CD4-positive, alpha-beta T cell (primary cell): Measurements from ENCODE around the gene FBXO47. TPM values are rescaled to one million over a fixed set of nuclear protein-coding genes. Genes with fewer than 3 reads are reported as not detected.
A peak's percentile ranks its signal among the peaks of the same experiment; 100 is the strongest.

Experiments used
- ATAC-seq: fragments of 200-7000 bp; cut with Tn5 transposase; one replicate; pipeline ENCODE4 v1.10.0; 2022; ENCODE audit warnings: mild to moderate bottlenecking; ENCODE audit not compliant: poor library complexity
- CTCF ChIA-PET: fragments of 350-600 bp; sonication (Branson Sonifier 250); formaldehyde crosslinking; loops from one replicate; lab custom pipeline; 2021; ENCODE audit warnings: antibody characterized with exemption, inconsistent platforms; lab: Charles Lee
- POLR2A ChIA-PET: fragments of 350-600 bp; sonication (Branson Sonifier 250); formaldehyde crosslinking; loops from one replicate; lab custom pipeline; 2021; ENCODE audit warnings: antibody characterized with exemption, inconsistent platforms; lab: Charles Lee
- DNase-seq, 14 experiments: peaks; one replicate each; pipeline ENCODE4 v3.0.0-alpha.2; 2013 to 2020; ENCODE audit warnings: mixed read lengths in 2 of 14
- H3K27ac ChIP-seq, 2 donors: one replicate each; pipeline versions ENCODE4 v1.5.1 to v1.7.0; 2013; ENCODE audit warnings: low read length in 2 of 2, low read depth in 1 of 2, mild to moderate bottlenecking in 1 of 2
- H3K27me3 ChIP-seq, 2 experiments: 1 replicate in 1 of 2; 2 replicates in 1 of 2; pipeline versions ENCODE4 v1.6.1 to v1.7.0; 2013; ENCODE audit warnings: low read length in 2 of 2, control low read depth in 1 of 2, mild to moderate bottlenecking in 1 of 2, moderate library complexity in 1 of 2; ENCODE audit not compliant: insufficient read depth in 2 of 2, control insufficient read depth in 1 of 2
- H3K36me3 ChIP-seq: one replicate; pipeline ENCODE4 v1.6.1; 2013; ENCODE audit warnings: low read length, control low read depth; ENCODE audit not compliant: insufficient read depth
- H3K4me1 ChIP-seq: one replicate; pipeline ENCODE4 v1.6.1; 2013; ENCODE audit warnings: low read length, control low read depth; ENCODE audit not compliant: insufficient read depth
- H3K4me3 ChIP-seq: one replicate; pipeline ENCODE4 v1.5.1; 2013; ENCODE audit warnings: mild to moderate bottlenecking, low read length, moderate library complexity
- H3K9me3 ChIP-seq, 2 experiments: 1 replicate in 1 of 2; 2 replicates in 1 of 2; pipeline versions ENCODE4 v1.6.1 to v1.7.0; 2013; ENCODE audit warnings: low read length in 2 of 2, mild to moderate bottlenecking in 2 of 2, control low read depth in 1 of 2, moderate library complexity in 1 of 2; ENCODE audit not compliant: control insufficient read depth in 1 of 2, insufficient read depth in 1 of 2
- H3K27ac Mint-ChIP-seq: one replicate; pipeline ENCODE4 v1.8.0; 2020; ENCODE audit warnings: mixed read lengths
- H3K27me3 Mint-ChIP-seq: one replicate; pipeline ENCODE4 v1.8.0; 2021; ENCODE audit warnings: mixed read lengths
- H3K36me3 Mint-ChIP-seq: one replicate; pipeline ENCODE4 v1.8.0; 2021; ENCODE audit warnings: low read depth, mixed read lengths
- H3K4me1 Mint-ChIP-seq: one replicate; pipeline ENCODE4 v1.8.0; 2021; ENCODE audit warnings: low read depth, mixed read lengths
- H3K4me3 Mint-ChIP-seq: one replicate; pipeline ENCODE4 v1.8.0; 2020; ENCODE audit warnings: mild to moderate bottlenecking, mixed read lengths
- H3K9me3 Mint-ChIP-seq: one replicate; pipeline ENCODE4 v1.8.0; 2020; ENCODE audit warnings: mixed read lengths
- CTCF ChIP-seq: fragments of 200-600 bp; IDR thresholded peaks from one replicate; pipeline ENCODE4 v1.8.0; 2022; ENCODE audit warnings: antibody characterized with exemption, mild to moderate bottlenecking
- intact Hi-C, 2 experiments: fragments of 100-400 bp; cut with DNase I in 1 of 2; cut with micrococcal nuclease in 1 of 2; formaldehyde crosslinking; loops; one replicate each; pipeline versions ENCODE4 v1.15.1 to v1.9.0; 2023 to 2025; cut with DNase I, micrococcal nuclease
- total RNA-seq, 174 experiments: library from RNA in 2 of 174; stranded (reverse) in 2 of 174; gene quantifications; one replicate each; pipeline ENCODE4 v1.2.3 and lab custom pipeline; 2021 to 2026

FBXO47 gene
- total RNA-seq, 2 experiments from 2014 or later, result not detected

DNA sequence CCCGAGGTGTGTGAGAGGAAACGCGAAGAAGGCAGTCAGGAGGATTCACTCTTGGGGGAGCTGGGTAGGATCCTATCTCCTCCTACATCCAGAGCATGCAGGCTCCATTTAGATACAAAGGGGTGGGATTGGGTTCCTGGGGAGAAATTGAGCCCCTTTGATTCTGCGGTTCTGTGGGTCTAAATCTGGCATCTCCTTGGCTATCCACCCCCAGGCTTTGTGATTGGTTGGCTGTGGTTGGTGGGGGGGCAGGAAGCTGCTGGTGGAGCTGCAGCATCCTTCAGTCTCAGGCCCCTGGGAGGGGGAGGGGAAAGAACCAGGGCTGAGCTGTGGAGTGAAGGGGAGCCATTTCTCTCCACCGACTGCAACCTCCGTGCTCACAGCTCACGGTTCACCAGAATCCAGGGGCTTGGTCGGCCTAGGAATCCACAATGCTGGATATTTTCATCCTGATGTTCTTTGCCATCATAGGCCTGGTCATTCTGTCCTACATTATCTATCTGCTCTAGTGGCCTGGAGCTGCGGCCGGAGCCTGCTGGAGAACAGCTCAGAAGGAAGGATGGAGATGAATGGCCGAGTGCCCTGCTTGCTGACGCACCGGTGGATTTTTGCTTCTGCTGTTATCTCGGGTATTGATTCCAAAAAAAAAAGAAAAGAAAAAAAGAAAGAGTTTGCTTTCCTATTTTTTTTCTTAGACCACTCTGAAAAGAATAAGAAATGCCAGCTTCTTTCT, 41.8 kb downstream of the FBXO47 start, which contains the start of gene LASP1NB:
TSS of gene LASP1NB (plus strand) at position 352 of the 733 bp plus-strand sequence.
- CTCF ChIA-PET, result interaction anchor here (0.8 to 2.4 kb wide), 7 partner anchors 11 to 249 kb away, joined by 3 to 13 read pairs (median 5); no protein-coding TSS in a partner anchor
- Mint-ChIP-seq H3K27me3 (no peaks in the 10 kb centered on the region), H3K4me3 (peak within 1 kb of the TSS; percentile 31), H3K36me3 (peaks cover 10% of the 10 kb centered on the region), H3K9me3 (no peaks in the 10 kb centered on the region), H3K27ac (peak within 1 kb of the TSS; percentile 35), H3K4me1 (peaks cover 37% of the 10 kb centered on the region)
- peaks cover 2% of the 10 kb centered on the region for H3K36me3 ChIP-seq
- H3K27ac ChIP-seq, result no peak within 1 kb of the TSS
- no peaks in the 10 kb centered on the region for H3K27me3 ChIP-seq
- ATAC-seq, result peak; percentile 78
- intact Hi-C loops, result no loop called here
- H3K4me3 ChIP-seq, result no peak within 1 kb of the TSS
- no peak for TF ChIP-seq CTCF
- POLR2A ChIA-PET, result interaction anchor here (0.9 to 1.8 kb wide), 9 partner anchors 27 to 167 kb away, joined by 3 to 9 read pairs (median 4); partner anchors contain the start of genes FBXO47 and RPL23
- H3K4me1 ChIP-seq, result peaks cover 14% of the 10 kb centered on the region
- peak in 12 of 14 experiments; percentile 16 to 70 (median 50) for DNase-seq
- no peaks in the 10 kb centered on the region for H3K9me3 ChIP-seq

DNA sequence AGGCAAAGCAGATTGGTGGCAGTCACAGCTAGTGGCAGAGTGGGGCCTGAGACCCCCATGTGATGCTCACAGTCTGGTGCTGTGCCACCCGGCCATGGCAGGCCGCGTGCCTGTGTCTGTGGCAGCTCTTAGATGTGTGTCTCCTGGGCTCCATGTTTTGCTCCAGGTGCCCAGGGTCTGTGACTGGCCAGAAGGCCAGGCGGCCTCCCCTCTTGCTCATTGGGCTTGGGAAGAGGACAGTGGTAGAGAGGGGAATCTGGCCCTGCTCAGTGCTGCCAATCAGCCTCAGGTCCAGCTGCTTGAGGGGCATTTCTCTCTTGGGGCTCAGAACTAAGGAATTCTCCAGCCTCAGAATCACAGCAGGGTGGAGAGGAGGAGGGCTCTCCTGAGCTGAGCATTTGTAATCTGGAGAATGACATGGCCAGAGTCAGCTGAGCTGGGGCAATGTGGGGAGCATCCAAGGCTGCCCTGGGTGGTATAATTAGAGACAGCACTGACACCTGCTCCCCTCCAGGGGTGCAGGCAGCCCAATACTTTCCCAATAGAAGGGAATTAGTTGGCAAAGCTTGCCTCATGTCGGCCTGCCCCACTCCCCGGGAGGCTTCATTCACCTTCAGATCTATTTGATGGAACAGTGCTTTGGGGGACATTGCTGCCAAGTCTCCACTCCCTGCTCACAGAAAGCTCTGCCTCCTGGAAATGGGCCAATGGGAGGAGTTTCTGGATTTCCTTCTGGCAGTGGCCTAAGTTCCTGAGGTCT, 44.5 kb downstream of the FBXO47 start:
- Histone ChIP-seq H3K27ac (no peak overlapping the region), H3K4me1 (peaks cover 14% of the 10 kb centered on the region), H3K4me3 (no peak overlapping the region), H3K9me3 (no peaks in the 10 kb centered on the region), H3K27me3 (no peaks in the 10 kb centered on the region), H3K36me3 (peaks cover 27% of the 10 kb centered on the region)
- peak in 1 of 14 experiments; percentile 21 for DNase-seq
- H3K27ac Mint-ChIP-seq, result peak overlapping the region; percentile 82
- H3K4me1 Mint-ChIP-seq, result peaks cover 37% of the 10 kb centered on the region
- H3K4me3 Mint-ChIP-seq, result no peak overlapping the region
- ATAC-seq, result no peak
- no peaks in the 10 kb centered on the region for H3K9me3 Mint-ChIP-seq
- TF ChIP-seq CTCF, result no peak
- H3K36me3 Mint-ChIP-seq, result peaks cover 35% of the 10 kb centered on the region
- POLR2A ChIA-PET, result interaction anchor here (1.5 to 3.0 kb wide), 2 partner anchors 53 to 69 kb away, joined by 8 to 20 read pairs; partner anchors contain the start of genes LASP1 and RPL23
- CTCF ChIA-PET, result interaction anchor here (1.5 to 1.8 kb wide), 2 partner anchors 40 to 51 kb away, joined by 4 to 5 read pairs; no protein-coding TSS in a partner anchor
- H3K27me3 Mint-ChIP-seq, result no peaks in the 10 kb centered on the region
- intact Hi-C loops, result loop anchor here in 1 of 2 experiments (5.0 kb wide), 1 partner anchor 40 kb away; no protein-coding TSS in a partner anchor

DNA sequence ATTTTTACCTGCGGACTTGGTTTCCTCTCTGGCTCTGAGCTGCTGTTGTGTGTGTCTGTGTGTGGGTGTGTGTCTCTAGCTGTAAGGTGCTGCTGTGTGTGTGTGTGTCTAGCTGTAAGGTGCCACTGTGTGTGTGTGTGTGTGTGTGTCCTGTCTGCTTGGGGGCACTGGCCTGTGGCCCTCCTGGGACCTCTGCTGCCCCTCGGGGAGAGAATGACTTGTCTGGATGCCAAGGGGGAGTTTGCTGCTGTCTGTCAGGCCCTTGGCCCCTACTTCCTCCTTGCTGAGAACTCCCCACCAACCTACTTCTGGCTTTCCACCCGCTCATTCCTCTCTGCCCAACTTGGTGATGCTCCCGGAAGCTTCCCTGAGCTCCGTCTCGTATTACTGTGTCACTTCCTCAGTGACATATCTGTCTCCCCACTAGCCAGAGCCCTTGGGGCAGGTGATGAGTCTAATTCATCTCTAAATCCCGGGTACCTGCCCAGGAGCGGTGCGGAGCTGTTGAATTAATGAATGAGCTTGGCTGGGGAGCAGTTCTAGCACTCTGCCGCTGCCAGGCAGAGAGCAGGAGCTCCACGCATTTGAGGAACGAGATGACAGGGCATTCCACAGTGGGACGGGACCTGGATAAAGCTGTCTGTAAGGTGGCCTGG, 45.3 kb downstream of the FBXO47 start:
- peaks cover 40% of the 10 kb centered on the region for H3K4me1 Mint-ChIP-seq
- H3K27ac ChIP-seq, result no peak overlapping the region
- ATAC-seq (no peak), DNase-seq (peak in 1 of 14 experiments; percentile 23)
- H3K27me3 Mint-ChIP-seq, result no peaks in the 10 kb centered on the region
- H3K27ac Mint-ChIP-seq, result peak overlapping the region; percentile 82
- no peak for TF ChIP-seq CTCF
- no peaks in the 10 kb centered on the region for H3K9me3 Mint-ChIP-seq
- H3K4me1 ChIP-seq, result peaks cover 14% of the 10 kb centered on the region
- no peaks in the 10 kb centered on the region for H3K9me3 ChIP-seq
- intact Hi-C loops, result loop anchor here in 1 of 2 experiments (5.0 kb wide), 1 partner anchor 40 kb away; no protein-coding TSS in a partner anchor
- no peaks in the 10 kb centered on the region for H3K27me3 ChIP-seq
- H3K36me3 Mint-ChIP-seq, result peaks cover 43% of the 10 kb centered on the region
- ChIA-PET POLR2A (interaction anchor here (1.0 to 3.0 kb wide), 2 partner anchors 11 to 52 kb away, joined by 3 to 20 read pairs; partner anchors contain the start of gene LASP1), CTCF (interaction anchor here (1.8 kb wide), 1 partner anchor 51 kb away, joined by 4 read pairs; no protein-coding TSS in a partner anchor)
- H3K4me3 Mint-ChIP-seq, result no peak overlapping the region
- H3K36me3 ChIP-seq, result peaks cover 35% of the 10 kb centered on the region
- no peak overlapping the region for H3K4me3 ChIP-seq
